ENCODE results near the gene CFLAR. TPM values are rescaled to one million over a fixed set of nuclear protein-coding genes. Genes with fewer than 3 reads are reported as not detected.

The CFLAR gene
- total and polyA plus RNA-seq, 9 of the 15 experiments (the other 6 are each of a cell fraction or from before 2014, with no cell fraction given): 27.5 to 102 (median 54.0) TPM

GRCh38 chr2:201183365-201183727 is 67.4 kb downstream of the CFLAR start:
- FAIRE-seq: peak; percentile 15
- CTCF ChIA-PET (ENCODE audit: low intra/inter-chr PET ratio): interaction anchor here (1.1 to 1.4 kb wide), 2 partner anchors 49 to 220 kb away, joined by 3 to 5 read pairs; partner anchors contain the start of gene ORC2
- ATAC-seq: peak; percentile 20; the same call in 2 of the 3 replicates
- in situ Hi-C loops (cut with MboI) (loop anchor here (25.0 kb wide), 1 partner anchor 471 kb away; no protein-coding TSS in a partner anchor), intact Hi-C loops (cut with micrococcal nuclease) (loop anchor here (1.0 to 5.0 kb wide), 3 partner anchors 49 to 374 kb away; no protein-coding TSS in a partner anchor)
- H3K4me1 ChIP-seq (replicated peaks in 1 of 2; ENCODE audit: control insufficient read depth in 2 of 2, insufficient read depth in 2 of 2, low read length in 2 of 2): peaks cover 5 to 14% of the 10 kb centered on the region in 2 experiments; a peak in 3 of 5 replicates
- TF ChIP-seq BACH1 (tag; IDR thresholded peaks at IDR 0.05) (peak; percentile 17; the same call in 1 of the 2 replicates), GATAD2A (IDR thresholded peaks at IDR 0.05) (no peak), SMAD3 (CRISPR knock-in tag; conservative IDR thresholded peaks at IDR 0.05) (no peak), SIN3A (IDR thresholded peaks at IDR 0.05; ENCODE audit: borderline replicate concordance in 2 of 2, control insufficient read depth in 1 of 2, low read depth in 2 of 2, low read length in 2 of 2) (peak in 1 of 2 experiments; percentile 8; a peak in 1 of 4 replicates), SFPQ (IDR thresholded peaks at IDR 0.05; ENCODE audit: low read depth, low read length) (no peak), RBFOX2 (IDR thresholded peaks at IDR 0.05; ENCODE audit: low read depth, low read length) (peak; percentile 26)
- TF ChIP-seq, protein P1, sequence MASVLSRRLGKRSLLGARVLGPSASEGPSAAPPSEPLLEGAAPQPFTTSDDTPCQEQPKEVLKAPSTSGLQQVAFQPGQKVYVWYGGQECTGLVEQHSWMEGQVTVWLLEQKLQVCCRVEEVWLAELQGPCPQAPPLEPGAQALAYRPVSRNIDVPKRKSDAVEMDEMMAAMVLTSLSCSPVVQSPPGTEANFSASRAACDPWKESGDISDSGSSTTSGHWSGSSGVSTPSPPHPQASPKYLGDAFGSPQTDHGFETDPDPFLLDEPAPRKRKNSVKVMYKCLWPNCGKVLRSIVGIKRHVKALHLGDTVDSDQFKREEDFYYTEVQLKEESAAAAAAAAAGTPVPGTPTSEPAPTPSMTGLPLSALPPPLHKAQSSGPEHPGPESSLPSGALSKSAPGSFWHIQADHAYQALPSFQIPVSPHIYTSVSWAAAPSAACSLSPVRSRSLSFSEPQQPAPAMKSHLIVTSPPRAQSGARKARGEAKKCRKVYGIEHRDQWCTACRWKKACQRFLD (CRISPR knock-in tag; IDR thresholded peaks at IDR 0.05): 0 out of 2 replicates have a peak, but pooled peaks have one; percentile 44
- H3K79me2 ChIP-seq (ENCODE audit: control insufficient read depth, insufficient read depth, low read length): peaks cover 46% of the 10 kb centered on the region
- peak overlapping the region; percentile 58 for H3K4me3 ChIP-seq
- WGBS (ENCODE audit: insufficient coverage, low coverage, missing lambda C conversion rate): 0% methylated on average over 4 of the region's 4 CpGs
- H3K4me2 ChIP-seq (ENCODE audit: insufficient read depth, low read length): peak overlapping the region; percentile 81
- peak overlapping the region; percentile 84 for H3K27ac ChIP-seq (ENCODE audit: extremely low read depth, low read depth, low read length)
- TSS peak; percentile 82 for BruUV-seq (replicated peaks)
- no peak for DNase-seq (ENCODE audit: extremely low read depth in 1 of 4, low spot score in 3 of 4)
- H3K9ac ChIP-seq (ENCODE audit: insufficient read depth in 1 of 2, low read depth in 2 of 2, low read length in 2 of 2): peak overlapping the region; percentile 16 to 84; a peak in 3 of 4 replicates
- no peaks in the 10 kb centered on the region for H3K27me3 ChIP-seq (ENCODE audit: control insufficient read depth in 2 of 2, insufficient read depth in 2 of 2, low read length in 2 of 2)
- peak overlapping the region; percentile 98 for H2AFZ ChIP-seq (ENCODE audit: low read depth, low read length)
- no peaks in the 10 kb centered on the region; the same call in 1 of the 2 replicates for H4K20me1 ChIP-seq (replicated peaks; ENCODE audit: control insufficient read depth, insufficient read depth, low read length)
- H3K36me3 ChIP-seq (ENCODE audit: control insufficient read depth, insufficient read depth, low read length): peaks cover 25% of the 10 kb centered on the region; the same call in 2 of the 3 replicates
- no peaks in the 10 kb centered on the region; the same call in 1 of the 2 replicates for H3K9me3 ChIP-seq (replicated peaks; ENCODE audit: control insufficient read depth, insufficient read depth, low read depth, low read length)
- H3K9me1 ChIP-seq (ENCODE audit: control insufficient read depth, insufficient read depth, low read length): no peaks in the 10 kb centered on the region
- POLR2A ChIA-PET: interaction anchor here (0.7 to 2.4 kb wide), 15 partner anchors 9 to 294 kb away, joined by 3 to 18 read pairs (median 5); partner anchors contain the start of genes CFLAR, NIF3L1 and ORC2

All from K562 (cell line).